Stimulated activated CD8-positive, alpha-beta memory T cell treated with anti-CD3 and anti-CD28 coated beads, Interleukin-15, amount 100 ng/mL, for 48 hours (primary cell): ENCODE data around the gene B3GNT7.

Source experiments
- DNase-seq, 2 donors: peaks; one replicate each; pipeline ENCODE4 v3.0.0-alpha.2; 2020; ENCODE audit warnings: low read depth in 2 of 2

The B3GNT7 gene

GRCh38 chr2:231384109-231384435, 11.4 kb upstream of the B3GNT7 start:
- DNase-seq: no peak

GRCh38 chr2:231384970-231385369, 10.5 kb upstream of the B3GNT7 start:
- DNase-seq: no peak

DNA sequence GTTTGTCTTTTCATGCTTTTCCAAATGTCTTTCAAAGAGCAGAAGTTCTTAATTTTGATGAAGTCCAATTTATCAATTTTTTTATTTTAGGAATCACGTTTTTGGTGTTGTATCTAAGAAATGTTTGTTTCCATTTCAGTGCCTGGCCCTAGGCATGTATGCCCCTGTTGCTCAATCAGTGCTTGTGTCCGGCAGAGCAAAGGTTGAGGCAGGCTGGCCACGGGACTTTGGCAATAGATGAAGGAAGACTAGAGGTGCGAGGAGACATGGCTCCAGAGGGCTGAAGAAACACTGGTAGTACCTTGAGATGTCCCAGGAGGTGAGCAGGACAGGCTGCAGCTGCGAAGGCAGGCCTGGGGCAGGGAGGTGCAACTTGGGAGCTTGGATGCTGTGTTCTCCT, 10.1 kb upstream of the B3GNT7 start:
- DNase-seq: no peak

DNA sequence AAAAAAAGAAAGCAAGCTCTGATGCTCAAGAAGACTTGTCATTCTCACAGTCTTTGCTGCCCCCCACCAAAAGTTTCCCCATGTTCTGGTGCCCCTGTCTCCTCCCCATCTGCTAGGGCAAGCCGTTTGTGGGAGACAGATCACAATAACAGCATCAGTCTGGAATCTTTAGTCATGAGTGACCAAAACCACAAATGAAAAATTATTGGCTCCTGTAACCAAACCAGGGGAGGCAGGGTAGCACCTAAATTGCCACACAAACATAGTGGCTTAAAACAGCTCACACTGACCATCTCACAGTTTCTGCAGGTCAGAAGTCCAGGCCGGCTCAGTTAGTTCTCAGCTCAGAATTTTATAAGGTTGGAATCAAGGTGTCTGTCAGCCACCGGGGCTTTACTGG, 9.1 kb upstream of the B3GNT7 start:
- DNase-seq: no peak

- no peak for DNase-seq
These were observed 7.4 kb upstream of the B3GNT7 start for GRCh38 chr2:231387904-231388724.

GRCh38 chr2:231388725-231389346, 6.7 kb upstream of the B3GNT7 start:
- DNase-seq: no peak

DNA sequence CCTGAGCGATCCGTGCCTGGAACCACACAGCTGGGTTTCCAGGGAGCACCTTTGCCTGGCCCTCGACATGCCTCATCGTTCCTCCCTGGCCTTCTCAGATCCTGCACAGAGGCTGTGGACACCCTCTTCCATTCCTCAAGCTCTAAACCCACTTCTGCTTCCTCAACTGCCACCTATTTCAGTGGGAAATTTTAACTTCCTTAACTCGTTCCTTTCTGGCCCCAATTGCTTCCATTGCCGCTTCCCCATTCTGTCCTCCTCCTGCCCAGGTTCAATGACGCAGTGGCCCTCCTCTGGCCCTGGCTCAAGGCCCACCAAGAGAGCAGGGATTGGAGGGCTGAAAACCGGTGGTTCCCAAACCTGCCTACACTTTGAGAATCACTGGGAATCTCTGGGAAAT, 4.8 kb upstream of the B3GNT7 start:
- DNase-seq: no peak

- no peak for DNase-seq
These were observed 3.5 kb upstream of the B3GNT7 start for GRCh38 chr2:231391981-231392380.

DNA sequence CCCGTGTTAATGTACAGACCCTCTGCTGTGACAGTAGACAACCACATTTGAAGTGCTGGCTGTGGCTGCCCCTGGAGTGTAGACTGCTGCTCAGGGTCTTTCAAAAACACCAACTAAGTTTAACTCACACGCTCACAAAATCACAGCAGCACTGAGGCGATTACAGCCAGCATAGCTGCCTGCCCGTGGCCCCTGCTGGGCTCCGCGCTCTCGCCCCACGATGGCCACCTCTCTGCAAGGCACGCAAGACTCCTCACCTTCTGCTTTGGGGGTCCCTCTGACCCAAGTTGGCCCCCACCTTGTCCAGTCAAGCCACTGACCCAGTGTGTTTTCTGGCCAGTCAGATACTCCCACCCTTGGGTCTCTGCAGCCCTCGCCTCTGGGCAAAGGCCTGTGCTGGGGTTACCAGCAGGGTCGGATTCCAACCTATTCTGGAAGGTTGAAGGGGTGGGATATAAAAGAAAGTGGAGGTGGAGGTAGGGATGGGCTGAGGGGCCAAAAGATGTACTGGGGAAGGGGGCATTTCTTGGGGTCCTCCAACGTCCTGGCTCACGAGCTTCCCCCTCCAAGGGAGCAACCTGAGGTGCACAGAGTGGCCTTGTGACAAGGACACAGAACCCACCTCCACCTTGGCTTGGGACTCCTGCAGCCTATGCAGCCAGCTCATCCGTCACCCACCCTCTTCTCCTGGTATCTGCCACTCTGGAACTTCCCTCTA, 2.9 kb upstream of the B3GNT7 start:
- no peak for DNase-seq

GRCh38 chr2:231393149-231394131, 2.1 kb upstream of the B3GNT7 start:
- DNase-seq: peak in 1 of 2 donors; percentile 23

DNA sequence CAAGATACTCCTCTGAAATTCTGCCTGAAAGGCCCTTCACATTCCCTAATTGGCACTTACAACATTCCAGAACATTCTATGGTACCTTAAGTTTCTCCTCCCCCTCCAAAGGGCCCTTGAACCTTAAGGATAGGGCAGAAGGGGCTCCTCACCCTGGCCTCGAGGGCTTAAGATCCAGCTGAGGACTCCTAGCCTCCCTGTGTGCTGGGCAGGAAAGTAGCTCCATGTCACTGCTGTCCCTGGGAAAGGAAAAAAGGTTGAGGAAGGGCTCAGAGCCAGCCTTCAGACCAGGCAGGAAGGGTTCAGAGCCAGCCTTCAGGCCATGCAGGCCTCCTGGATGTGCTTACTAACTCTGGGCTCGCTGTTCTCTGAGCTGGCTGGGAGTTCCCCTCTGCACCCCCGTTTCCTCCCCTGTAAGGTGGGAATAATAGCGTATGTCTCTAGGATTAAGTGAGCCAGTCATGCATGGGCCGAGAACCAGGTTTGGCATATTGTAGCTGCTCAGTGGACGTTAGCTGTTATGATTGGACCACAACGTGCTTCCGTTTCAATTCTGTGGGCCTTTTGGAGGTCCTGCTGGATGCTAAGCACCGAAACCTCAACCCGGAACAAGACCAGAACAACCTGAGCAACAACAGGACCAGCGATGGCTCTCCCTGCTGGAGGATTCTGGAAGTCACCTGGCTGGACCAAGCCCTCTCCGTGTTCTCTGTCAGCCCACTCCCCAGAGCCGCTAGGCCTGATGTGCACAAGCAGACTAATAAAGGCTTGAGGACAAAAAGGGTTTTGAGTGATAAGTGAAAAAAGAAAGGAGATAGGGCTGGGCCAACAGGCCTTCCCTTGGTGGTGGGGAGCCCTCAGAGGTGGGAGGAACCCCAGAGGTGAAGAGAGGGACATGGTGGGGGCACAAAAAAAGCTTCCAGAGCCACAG, 1.0 kb upstream of the B3GNT7 start:
- no peak for DNase-seq

DNA sequence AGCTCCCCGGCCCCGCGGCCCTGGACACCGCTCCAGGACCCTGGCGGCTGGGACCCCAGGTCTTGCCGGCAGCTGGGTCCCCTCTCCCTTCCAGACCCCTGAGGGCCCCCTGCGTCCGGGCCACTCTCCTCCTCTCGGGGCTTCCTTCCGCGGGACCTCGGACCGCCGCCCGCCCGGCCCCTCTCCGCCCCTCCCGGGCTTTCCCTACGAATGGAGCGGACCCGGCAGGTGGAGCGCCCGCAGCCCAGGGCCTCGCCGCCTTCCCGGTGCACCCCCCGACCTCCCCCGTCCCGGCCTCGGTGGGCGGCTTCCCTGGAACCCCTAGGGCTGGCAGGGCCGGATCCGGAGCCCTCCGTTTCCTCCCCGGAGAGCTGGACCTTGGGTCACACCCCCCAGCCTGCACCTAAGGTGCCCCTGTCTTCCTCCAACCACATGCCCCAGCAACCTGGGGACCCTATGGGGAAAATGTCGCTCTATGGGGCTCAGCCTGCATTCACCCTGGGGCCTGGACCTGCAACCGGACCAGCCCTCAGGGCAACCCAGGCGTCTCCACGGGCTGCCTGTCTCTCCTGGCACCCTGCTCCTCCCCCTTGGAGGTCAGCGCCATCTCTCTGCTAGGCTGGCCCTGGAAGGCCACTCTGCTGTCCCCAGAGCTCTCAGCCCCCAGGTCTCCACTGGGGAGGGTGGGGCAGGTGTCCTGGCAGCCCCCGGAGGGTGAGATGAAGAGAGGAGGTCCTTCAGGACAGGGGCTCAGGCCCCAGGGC, 730 bp downstream of the B3GNT7 start:
- no peak for DNase-seq

DNA sequence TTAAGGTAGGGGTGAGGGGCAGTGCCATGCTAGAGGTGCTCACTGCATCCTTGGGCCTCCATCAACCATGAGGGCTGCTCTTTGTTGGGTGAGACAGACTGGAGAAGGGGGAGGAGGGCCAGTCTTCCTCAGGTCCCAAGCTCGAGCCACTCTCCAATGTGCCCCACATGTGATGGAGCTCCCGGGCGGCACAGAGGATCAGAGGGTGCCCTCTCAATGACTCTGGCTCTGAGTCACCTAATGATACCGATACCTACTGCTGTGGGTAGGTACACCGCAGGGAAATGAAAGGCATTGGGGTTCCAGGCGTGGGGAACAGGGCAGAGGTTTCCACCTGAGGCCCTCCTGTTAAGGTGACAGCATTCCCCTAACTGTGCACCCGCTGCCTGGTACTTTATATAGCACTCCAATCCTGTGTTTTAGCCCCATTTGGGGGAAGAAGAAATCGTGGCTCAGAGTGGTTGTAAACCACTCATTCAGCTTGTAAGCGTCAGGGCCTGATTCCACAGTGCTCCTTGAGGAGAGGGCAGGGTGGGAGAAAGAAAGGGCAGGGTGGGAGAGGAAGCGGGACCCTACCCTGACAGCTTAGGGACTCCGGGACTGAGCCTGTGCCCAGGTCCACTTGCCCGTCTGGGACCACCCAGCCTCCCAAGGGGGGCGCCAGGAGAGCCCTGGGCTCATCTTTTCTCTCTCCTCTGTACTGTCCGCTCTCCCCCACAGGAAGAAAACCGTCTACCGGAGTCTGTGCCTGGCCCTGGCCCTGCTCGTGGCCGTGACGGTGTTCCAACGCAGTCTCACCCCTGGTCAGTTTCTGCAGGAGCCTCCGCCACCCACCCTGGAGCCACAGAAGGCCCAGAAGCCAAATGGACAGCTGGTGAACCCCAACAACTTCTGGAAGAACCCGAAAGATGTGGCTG, 1.8 kb downstream of the B3GNT7 start:
- no peak for DNase-seq

- DNase-seq: no peak
These were observed 2.4 kb downstream of the B3GNT7 start for GRCh38 chr2:231397928-231398294.

GRCh38 chr2:231398585-231398984, 3.1 kb downstream of the B3GNT7 start:
- no peak for DNase-seq

DNA sequence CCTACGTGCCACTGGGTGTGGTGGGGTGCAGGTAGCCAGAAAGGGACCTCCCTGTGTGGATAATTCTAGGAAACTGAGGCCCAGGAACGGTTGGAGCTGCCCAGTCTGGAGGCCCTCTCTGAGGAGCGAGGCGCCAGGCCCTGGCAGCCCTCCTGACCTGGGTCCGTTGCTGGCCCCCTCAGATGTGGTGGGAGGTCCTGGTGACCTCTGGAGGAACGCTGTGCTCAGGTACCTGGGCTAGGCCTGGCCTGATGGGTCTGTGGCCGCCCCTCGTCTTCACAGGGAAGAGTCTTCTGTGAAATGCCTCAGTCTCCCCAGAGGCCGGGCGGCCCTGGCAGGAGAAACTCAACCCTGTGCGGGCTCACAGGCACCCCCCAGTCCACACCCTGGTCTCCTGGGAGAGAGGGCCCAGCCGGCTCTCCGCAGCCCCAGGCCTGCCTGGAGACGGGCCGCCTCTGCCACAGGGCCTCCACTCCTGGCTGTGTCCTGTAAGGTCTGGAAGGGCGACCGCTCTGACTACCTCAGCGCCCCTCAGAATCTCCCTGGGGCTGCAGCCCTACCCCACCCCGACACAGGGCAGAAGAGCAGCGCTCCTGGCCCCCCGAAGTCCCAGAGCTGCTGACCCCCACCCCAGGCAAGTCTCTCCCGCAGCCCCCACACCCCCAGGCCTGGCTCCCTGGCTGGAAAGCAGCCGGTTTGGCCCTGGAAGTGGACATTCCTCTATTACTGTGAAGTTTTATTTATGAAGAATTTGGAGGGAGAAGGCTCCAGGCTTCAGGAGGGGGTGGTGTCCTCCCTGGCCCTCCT, 3.7 kb downstream of the B3GNT7 start:
- DNase-seq: no peak

GRCh38 chr2:231399853-231400680, 4.6 kb downstream of the B3GNT7 start:
- no peak for DNase-seq
